Fibroblast of pulmonary artery (primary cell): ENCODE data around the gene ERO1B.

Experiments
- DNase-seq: peaks from one replicate; pipeline ENCODE4 v3.0.0-alpha.2; 2010; ENCODE audit warnings: low read depth
- H3K4me3 ChIP-seq: replicated peaks from 2 replicates; pipeline ENCODE4 v1.5.1; 2011; ENCODE audit warnings: low read depth, mild to moderate bottlenecking, control low read depth, low read length, moderate library complexity
- TF ChIP-seq, protein P1 (sequence below): IDR thresholded peaks from 2 replicates; pipeline ENCODE4 v1.5.1; 2011; ENCODE audit warnings: mild to moderate bottlenecking, control low read depth, low read length, inconsistent platforms; ENCODE audit errors: missing control alignments

Gene ERO1B

DNA sequence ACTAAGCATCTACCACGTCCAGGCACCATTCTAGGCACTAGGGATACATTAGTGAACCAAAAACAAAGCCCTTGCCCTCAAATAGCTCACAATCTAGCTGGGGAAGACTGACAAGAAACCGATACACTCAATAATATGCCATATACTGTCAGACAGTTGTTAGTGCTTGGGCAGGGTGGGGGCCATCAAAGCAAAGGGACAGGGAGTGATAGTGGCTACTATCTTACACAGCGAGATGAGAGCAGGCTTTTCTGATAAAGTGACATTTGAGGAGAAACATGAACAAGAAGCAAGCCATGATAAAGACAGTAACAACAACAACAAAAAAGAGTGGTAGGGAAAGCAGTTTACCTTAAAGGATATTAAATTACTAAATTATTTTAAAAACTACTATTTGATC lies 41.1 kb downstream of the ERO1B start:
- TF ChIP-seq, protein P1, sequence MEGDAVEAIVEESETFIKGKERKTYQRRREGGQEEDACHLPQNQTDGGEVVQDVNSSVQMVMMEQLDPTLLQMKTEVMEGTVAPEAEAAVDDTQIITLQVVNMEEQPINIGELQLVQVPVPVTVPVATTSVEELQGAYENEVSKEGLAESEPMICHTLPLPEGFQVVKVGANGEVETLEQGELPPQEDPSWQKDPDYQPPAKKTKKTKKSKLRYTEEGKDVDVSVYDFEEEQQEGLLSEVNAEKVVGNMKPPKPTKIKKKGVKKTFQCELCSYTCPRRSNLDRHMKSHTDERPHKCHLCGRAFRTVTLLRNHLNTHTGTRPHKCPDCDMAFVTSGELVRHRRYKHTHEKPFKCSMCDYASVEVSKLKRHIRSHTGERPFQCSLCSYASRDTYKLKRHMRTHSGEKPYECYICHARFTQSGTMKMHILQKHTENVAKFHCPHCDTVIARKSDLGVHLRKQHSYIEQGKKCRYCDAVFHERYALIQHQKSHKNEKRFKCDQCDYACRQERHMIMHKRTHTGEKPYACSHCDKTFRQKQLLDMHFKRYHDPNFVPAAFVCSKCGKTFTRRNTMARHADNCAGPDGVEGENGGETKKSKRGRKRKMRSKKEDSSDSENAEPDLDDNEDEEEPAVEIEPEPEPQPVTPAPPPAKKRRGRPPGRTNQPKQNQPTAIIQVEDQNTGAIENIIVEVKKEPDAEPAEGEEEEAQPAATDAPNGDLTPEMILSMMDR, result no peak
- no peak overlapping the region for H3K4me3 ChIP-seq
- DNase-seq, result no peak

DNA sequence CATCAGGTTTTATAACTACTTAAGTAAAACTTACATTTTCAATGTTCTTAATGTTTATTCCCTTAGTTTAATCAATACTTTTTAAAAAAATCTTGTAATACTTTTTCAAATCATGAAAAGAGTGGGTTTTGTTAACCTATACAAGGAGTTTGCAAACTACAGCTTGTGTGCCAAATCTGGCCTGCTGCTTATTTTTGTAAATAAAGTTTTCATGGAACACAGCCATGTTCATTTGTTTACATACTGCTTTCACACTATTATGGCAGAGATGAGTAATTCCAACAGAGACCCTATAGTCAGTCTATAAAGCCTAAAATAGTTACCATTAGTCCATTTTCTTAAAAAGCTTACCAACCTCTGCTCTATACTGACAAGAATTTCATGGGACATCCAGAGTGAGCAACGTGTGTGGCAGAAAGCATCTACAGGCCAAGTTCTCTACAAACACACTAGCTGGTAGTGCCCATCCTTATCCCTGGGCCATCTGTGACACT lies 42.6 kb downstream of the ERO1B start:
- TF ChIP-seq, protein P1, result no peak
- no peak overlapping the region for H3K4me3 ChIP-seq
- DNase-seq, result no peak

DNA sequence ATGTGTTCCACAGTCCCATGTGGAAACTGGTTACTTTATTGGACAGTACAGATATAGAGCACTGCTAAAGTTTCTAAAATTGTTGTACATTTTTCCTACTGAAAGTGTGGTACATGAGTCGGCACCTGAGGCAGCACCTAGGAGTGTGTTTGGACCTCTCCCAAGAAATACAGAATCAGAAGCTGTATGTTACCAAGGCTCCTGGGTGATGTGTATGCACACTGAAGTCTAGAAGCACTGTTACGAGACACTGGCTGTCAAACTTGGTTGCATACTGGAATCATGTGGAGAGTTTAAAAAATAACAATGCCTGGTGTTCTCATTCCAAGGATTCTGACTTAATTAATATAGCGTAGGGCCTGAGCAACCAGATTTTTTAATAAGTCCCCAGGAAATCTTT lies 46.6 kb downstream of the ERO1B start:
- DNase-seq, result no peak
- no peak overlapping the region for H3K4me3 ChIP-seq
- TF ChIP-seq, protein P1, result no peak

DNA sequence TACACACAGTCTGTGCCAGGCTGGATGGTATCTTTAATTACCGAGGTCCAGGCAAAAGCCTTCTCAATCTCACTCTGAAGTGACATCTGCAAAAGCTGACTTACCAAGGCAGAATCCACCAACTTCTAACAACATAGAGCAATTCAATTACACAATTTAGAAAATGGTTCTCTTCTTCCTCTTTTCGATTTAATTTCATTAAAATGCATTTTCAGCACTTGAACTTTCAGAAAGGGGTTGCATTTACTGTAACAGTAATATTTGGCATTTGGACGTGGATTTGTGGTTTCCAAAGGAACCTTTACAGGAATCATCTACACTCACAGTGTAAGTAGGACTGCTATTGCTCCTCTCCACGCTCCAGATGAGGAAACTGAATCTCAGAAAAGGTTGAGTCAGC lies 53.3 kb downstream of the ERO1B start:
- DNase-seq, result no peak
- no peak overlapping the region for H3K4me3 ChIP-seq
- TF ChIP-seq, protein P1, result no peak

DNA sequence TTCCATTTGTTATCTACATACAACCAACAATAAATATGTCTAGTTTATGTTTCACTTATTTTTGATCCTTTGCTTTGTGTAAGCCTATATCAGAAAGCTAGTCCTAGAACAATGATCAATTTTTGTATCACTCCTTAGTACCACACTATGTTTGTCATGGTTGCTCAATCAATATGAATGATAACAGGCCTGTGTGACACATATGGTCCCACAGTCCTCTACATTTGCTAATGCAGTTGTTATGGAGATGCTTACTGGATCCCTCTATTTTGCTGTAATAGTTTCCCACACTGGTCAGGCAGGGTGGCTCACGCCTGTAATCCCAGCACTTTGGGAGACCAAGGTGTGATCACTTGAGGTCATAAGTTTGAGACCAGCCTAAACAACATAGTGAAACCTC lies 59.1 kb downstream of the ERO1B start:
- no peak overlapping the region for H3K4me3 ChIP-seq
- TF ChIP-seq, protein P1, result no peak

DNA sequence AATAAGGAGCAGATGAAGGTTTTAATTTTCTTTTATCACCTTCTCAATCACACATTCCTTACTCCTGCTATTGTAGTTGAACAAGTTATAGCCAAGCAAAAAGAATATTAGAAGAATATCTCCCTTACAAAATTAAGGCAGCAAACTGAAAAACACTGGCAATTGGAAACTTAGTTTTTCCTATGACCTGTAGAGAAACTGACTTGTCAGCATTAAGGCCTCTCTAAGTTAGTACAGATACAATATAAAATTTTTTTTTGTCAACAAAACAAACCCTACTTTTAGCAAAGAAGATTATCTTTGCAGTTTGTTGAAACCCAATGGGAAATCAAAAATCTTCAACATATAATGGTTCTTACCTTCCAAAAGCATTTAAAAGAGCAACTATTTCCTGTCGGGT lies 61.3 kb downstream of the ERO1B start:
- TF ChIP-seq, protein P1, result no peak
- no peak for DNase-seq
- H3K4me3 ChIP-seq, result no peak overlapping the region

More for the DNA sequence above, 59.1 kb downstream of the ERO1B start:
- no peak for DNase-seq

DNA sequence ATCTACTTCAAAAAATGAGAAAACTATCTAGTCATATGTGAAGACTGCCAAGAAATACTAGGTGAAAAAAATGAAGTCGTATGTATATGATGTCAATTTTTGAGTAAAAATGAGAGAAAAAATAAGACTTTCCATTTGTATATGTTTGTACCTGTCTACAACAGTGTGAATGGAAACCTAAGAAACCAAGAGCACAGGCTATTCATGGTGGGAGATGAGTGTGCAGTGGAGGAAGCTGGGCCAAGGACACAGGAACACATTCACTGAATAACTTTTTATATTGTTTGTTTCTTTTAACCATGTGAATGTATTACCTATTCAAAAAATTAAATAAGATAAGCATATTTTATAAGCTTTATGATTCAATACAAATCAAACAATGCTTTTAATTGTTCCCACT lies 67.0 kb downstream of the ERO1B start:
- DNase-seq, result no peak
- no peak overlapping the region for H3K4me3 ChIP-seq
- TF ChIP-seq, protein P1, result no peak
